HG03066 (cell line): Measurements from ENCODE around the gene GPC6.

Experiments
- ATAC-seq: cut with Tn5 transposase; IDR thresholded peaks from one replicate; pipeline ENCODE4 v1.9.1; 2021; ENCODE audit warnings: low read depth; ENCODE audit not compliant: unreplicated experiment

The GPC6 gene

DNA sequence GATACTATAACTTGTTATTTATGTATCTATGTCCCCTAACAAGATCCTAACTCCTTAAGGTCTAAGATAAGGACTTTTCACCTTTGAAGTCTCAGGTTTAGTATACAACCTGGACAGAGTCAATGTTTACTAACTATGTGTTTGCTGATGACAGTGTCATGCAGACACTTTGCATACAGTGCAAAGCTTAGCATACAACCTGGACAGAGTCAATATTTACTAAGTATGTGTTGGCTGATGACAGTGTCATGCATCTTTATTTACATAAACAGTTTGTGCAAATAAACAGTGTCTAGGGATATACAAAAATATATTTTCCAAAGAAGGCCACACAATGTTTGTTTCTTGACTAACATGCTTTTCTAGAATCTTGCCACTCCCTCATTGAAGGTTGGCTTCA, 1218.2 kb downstream of the GPC6 start:
- no peak for ATAC-seq

DNA sequence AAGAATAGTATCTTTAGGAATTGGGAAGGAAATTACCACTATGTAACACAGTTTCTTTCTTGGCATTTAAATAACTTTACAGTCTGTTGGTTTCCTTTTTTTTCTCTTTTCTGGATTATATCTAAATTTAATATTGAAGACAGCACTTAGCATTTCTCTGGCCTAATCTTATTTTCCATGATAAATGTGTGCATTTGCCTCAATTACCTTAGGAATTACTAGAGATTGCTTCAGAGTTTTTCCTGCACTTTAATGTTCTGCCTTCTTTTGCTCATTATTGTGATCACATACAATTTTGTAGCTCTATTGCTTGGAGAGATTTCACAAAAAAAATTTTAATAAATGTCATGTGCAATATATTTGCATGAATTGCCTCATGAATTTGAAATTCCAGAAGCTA, 1227.7 kb downstream of the GPC6 start:
- ATAC-seq = no peak

DNA sequence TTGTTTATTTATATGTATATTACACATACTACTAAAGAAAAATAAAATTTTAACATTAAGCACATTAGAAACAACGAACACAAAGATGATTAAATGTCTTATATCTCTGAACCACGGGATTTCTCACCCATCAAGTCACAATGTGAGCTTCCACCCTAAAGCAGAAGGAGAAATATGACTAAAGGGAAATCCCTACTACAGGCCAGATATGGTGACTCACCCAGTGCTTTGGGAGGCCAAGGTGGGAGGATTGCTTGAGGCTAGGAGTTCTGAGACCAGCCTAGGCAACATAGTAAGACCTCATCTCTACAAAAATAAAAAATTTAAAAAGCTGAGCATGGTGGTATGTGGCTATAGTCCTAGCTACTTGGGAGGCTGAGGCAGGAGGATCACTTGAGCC, 1228.3 kb downstream of the GPC6 start:
- ATAC-seq = no peak

DNA sequence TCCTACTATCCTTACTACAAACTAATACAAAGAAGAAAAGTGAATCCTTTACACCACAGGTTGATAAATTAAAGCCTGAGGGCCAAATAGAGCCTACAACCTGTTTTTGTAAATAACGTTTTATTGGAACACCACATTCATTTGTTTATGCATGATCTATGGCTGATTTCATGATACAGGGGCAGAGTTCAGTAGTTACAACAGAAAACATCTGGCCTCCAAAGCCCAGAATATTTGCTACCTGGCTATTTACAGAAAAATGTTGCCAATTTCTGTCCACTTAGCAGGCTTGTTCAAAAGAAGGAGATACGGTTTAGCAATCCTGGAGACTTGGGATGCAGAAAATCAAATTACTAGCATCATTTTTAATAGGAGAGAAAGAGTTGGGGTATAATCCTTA, 1228.8 kb downstream of the GPC6 start:
- no peak for ATAC-seq
